GM13976 (cell line): ENCODE measurements around the gene DISC1.

ENCODE experiments used
- DNase-seq: peaks from one replicate; pipeline ENCODE4 v3.0.0; 2012; ENCODE audit warnings: low spot score
- in situ Hi-C: fragments of 300-500 bp; cut with MboI; formaldehyde crosslinking; loops from one replicate; pipeline ENCODE4 v1.12.0; 2022; ENCODE audit warnings: low sequenced_read_pairs, mixed read lengths, inconsistent platforms; ENCODE audit not compliant: unreplicated experiment
- TF ChIP-seq, protein P1 (sequence below): IDR thresholded peaks from 2 replicates; pipeline ENCODE4 v1.5.1; 2012; ENCODE audit warnings: borderline replicate concordance, mild to moderate bottlenecking; ENCODE audit not compliant: insufficient read depth; ENCODE audit errors: extremely low read depth, missing control alignments, control extremely low read depth

Gene DISC1

DNA sequence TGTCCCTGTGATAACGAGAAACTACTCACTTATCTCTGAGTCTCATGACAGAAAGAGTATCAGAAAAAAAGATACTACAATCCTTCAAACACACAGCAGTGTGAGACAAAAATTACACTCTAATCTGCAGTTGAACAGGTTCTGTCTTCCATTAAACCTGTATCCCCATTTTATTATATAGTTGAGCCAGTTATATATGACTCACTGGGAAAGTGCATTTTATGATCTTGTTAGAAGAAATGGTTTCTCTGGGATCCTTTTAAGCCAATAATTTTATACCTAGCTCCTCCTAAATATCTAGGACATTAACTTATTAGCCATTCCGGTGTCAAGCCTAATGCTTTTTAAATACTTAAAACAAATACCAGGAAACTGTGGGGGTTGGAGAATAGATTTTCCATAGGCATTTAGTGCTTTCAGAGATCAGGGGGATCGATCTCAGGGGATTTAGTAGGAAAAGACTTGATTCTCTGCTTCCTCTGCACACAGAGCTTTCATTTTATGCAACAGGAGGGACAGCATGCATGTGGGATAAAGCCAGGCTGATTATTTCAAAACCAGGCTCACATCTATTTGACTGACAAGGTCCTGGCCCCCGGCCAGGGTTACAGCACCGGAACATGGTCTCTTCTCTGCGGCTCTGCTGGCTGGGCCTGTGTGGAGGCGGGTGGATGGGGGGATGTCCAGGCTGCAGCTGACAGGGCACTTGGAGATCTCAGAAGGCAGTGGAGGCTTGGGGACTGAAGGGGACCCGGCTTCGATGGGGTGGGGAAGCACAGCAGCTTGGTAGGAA lies 310.6 kb downstream of the DISC1 start:
- in situ Hi-C loops: no loop called here
- no peak for DNase-seq
- TF ChIP-seq, protein P1, sequence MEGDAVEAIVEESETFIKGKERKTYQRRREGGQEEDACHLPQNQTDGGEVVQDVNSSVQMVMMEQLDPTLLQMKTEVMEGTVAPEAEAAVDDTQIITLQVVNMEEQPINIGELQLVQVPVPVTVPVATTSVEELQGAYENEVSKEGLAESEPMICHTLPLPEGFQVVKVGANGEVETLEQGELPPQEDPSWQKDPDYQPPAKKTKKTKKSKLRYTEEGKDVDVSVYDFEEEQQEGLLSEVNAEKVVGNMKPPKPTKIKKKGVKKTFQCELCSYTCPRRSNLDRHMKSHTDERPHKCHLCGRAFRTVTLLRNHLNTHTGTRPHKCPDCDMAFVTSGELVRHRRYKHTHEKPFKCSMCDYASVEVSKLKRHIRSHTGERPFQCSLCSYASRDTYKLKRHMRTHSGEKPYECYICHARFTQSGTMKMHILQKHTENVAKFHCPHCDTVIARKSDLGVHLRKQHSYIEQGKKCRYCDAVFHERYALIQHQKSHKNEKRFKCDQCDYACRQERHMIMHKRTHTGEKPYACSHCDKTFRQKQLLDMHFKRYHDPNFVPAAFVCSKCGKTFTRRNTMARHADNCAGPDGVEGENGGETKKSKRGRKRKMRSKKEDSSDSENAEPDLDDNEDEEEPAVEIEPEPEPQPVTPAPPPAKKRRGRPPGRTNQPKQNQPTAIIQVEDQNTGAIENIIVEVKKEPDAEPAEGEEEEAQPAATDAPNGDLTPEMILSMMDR: no peak

DNA sequence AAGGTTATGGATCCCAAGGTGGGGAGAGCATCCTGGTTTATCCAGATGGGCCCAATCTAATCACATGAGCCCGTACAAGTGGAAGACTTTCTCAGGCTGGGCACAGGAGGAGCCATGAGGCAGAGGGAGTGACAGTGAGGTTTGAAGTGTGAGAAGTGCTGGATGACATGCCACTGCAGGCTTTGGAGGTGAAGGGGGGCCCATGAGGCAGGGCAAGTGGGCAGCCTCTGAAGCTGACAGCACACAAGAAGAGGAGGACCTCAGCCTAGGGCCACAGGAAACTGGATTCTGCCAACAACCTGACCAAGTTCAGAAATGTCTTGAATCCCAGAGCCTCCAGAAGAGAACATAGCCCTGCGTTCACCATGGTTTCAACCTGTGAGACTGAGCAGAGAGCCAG lies 311.6 kb downstream of the DISC1 start:
- no peak for DNase-seq
- in situ Hi-C loops: no loop called here
- TF ChIP-seq, protein P1: no peak

DNA sequence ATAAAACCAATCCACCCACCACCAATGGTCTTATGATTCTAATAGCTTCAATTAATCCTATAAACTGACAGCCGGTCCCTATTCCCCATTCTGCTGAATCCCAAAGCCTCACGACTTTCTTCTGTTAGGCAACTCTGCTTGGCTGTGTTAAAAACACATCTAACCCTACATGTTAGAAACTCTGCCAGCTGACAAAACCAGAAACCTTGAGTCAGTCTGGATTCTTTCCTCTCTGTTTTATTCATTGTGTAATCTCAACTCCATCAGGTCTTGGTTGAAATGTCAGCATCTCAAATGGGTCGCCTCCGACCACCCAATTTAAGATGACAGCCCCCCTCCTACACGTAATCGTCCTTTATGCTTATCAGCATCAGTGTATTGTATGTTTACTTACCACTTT lies 312.1 kb downstream of the DISC1 start:
- no peak for DNase-seq
- in situ Hi-C loops: no loop called here
- TF ChIP-seq, protein P1: no peak

GRCh38 chr1:231939118-231939517 lies 312.5 kb downstream of the DISC1 start:
- DNase-seq: no peak
- in situ Hi-C loops: no loop called here
- TF ChIP-seq, protein P1: no peak

DNA sequence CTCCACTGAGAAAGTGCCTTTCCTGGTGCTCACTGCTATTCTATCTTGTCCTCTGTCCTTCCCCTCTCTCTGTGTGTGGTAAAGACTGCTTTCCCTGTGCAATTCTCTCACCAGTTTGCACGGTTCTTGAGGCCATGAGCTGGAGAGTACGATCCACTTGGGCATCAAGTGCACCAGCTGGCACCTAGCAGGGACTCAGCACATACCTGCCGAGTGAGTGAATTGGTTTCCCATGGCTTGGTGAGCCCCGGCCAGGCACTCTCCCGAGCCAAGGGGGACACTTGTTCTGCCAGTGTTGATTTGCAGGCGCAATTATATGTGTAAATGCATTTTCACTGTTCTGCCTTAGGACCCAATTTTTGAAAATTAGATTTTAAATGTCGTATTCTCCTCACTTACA lies 313.5 kb downstream of the DISC1 start:
- TF ChIP-seq, protein P1: no peak
- in situ Hi-C loops: no loop called here
- no peak for DNase-seq

GRCh38 chr1:231940701-231941100 lies 314.1 kb downstream of the DISC1 start:
- DNase-seq: no peak
- in situ Hi-C loops: no loop called here
- TF ChIP-seq, protein P1: no peak
